Pancreas (tissue), 10 donors: ENCODE measurements around the gene ASB6. TPM values are rescaled to one million over a fixed set of nuclear protein-coding genes. Genes with fewer than 3 reads are reported as not detected.

Experiments
- ATAC-seq, 4 donors: fragments of 200-7000 bp; cut with Tn5 transposase; one replicate each; pipeline versions ENCODE4 v1.8.0 to v1.9.1; 2020; ENCODE audit warnings: mild to moderate bottlenecking in 4 of 4, moderate library complexity in 4 of 4
- DNase-seq, 6 donors: peaks; one replicate each; pipeline ENCODE4 v3.0.0-alpha.2; 2020
- FAIRE-seq: peaks from 2 replicates; lab custom pipeline; 2012; peaks lifted over from hg19 to GRCh38; lab: Jason Lieb, UNC
- H3K27ac ChIP-seq, 4 donors: fragments of 200-600 bp; sonication (generic); 1 replicate in 3 of 4; 2 replicates in 1 of 4; pipeline versions ENCODE4 v1.5.0 to v1.8.0; 2020
- H3K27me3 ChIP-seq, 4 donors: fragments of 200-600 bp; one replicate each; pipeline ENCODE4 v1.8.0; 2021
- H3K36me3 ChIP-seq, 3 donors: fragments of 200-600 bp; sonication (generic) in 1 of 3; one replicate each; pipeline versions ENCODE4 v1.5.0 to v1.8.0; 2020 to 2021
- H3K4me1 ChIP-seq, 3 donors: fragments of 200-600 bp; one replicate each; pipeline ENCODE4 v1.8.0; 2021
- H3K4me3 ChIP-seq, 4 donors: fragments of 200-600 bp; sonication (generic) in 2 of 4; one replicate each; pipeline versions ENCODE4 v1.5.0 to v1.8.0; 2020 to 2021
- H3K9me3 ChIP-seq, 4 donors: fragments of 200-600 bp; one replicate each; pipeline ENCODE4 v1.8.0; 2021
- WGBS, 2 donors: extraction: QIAGEN DNeasy Blood & Tissue Kit; methylation state at CpG; one replicate each; pipeline ENCODE4 v1.1.7; 2013; 5-methylcytosine and 5-hydroxymethylcytosine counted together
- intact Hi-C, 3 donors: fragments of 100-400 bp; cut with DNase I; formaldehyde crosslinking; loops; one replicate each; pipeline versions ENCODE4 v1.11.1 to v1.14.2; 2022
- polyA plus RNA-seq, 2 donors: library from polyadenylated mRNA; stranded (reverse); fragments of 200-250 nt; gene quantifications; one replicate each; pipeline ENCODE4 v1.2.3, GENCODE V29; 2013
- total RNA-seq, 6 donors: library from RNA; stranded (reverse); fragmentation: NEBNext Ultra II Directional in 4 of 6; extraction: Animal tissue kit (Norgen Biotek cat#: 25700) in 4 of 6; gene quantifications; one replicate each; pipeline versions ENCODE4 v1.2.1 to v1.2.4, GENCODE V29; 2021 to 2023
- TF ChIP-seq, protein P1 (sequence below), 4 donors: fragments of 200-600 bp; sonication (generic) in 3 of 4; IDR thresholded peaks; one replicate each; pipeline versions ENCODE4 v1.5.0 to v1.8.0; 2021; ENCODE audit warnings: antibody characterized with exemption in 4 of 4
- donor health status: healthy with polysubstance abuse.
- donor health status: DM: no; HTN: no; CAD: no; lungs with moderate emphysema.
- donor health status: DM: no; HTN: no; CAD: no.
- donor health status: control.
- donor health status: control.
- donor health status: Bipolar disorder and iron deficiency.
- donor health status: DM: yes; HTN: yes; CAD: no.
- donor health status: DM: no; HTN: no; CAD: no.
- donor health status: DM: no; HTN: no; CAD: no.
- donor health status: DM: yes; HTN: yes; CAD: no.

ASB6 gene
- total and polyA plus RNA-seq, 8 donors: 6.3 to 23.7 (median 9.0) TPM

DNA sequence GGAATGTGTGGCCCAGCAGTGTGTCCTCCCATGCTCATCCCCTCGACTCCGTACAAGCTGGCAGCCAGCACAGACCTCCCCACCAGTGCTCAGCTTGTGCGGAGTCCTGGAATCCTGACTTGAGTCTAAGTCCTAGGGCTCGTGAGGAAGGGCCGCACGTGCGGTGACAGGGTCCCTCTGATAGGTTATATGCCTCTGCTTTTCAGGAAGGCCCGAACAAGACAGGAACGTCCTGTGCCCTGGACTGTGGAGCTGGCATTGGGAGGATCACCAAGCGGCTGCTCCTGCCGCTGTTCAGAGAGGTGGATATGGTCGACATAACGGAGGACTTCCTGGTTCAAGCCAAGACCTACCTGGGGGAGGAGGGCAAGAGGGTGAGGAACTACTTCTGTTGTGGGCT, 8.1 kb downstream of the ASB6 start:
- Histone ChIP-seq H3K4me3 (no peak overlapping the region), H3K27ac (no peak overlapping the region), H3K27me3 (no peaks in the 10 kb centered on the region), H3K4me1 (peaks cover 0 to 7% (median 0%) of the 10 kb centered on the region in 3 donors), H3K9me3 (no peaks in the 10 kb centered on the region), H3K36me3 (peaks cover 7 to 58% (median 38%) of the 10 kb centered on the region in 3 donors)
- ATAC-seq (no peak), FAIRE-seq (no peak), DNase-seq (no peak)
- intact Hi-C loops: no loop called here
- TF ChIP-seq, protein P1, sequence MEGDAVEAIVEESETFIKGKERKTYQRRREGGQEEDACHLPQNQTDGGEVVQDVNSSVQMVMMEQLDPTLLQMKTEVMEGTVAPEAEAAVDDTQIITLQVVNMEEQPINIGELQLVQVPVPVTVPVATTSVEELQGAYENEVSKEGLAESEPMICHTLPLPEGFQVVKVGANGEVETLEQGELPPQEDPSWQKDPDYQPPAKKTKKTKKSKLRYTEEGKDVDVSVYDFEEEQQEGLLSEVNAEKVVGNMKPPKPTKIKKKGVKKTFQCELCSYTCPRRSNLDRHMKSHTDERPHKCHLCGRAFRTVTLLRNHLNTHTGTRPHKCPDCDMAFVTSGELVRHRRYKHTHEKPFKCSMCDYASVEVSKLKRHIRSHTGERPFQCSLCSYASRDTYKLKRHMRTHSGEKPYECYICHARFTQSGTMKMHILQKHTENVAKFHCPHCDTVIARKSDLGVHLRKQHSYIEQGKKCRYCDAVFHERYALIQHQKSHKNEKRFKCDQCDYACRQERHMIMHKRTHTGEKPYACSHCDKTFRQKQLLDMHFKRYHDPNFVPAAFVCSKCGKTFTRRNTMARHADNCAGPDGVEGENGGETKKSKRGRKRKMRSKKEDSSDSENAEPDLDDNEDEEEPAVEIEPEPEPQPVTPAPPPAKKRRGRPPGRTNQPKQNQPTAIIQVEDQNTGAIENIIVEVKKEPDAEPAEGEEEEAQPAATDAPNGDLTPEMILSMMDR (IDR thresholded peaks at IDR 0.05): no peak
- WGBS, 2 donors: 77 to 81% methylated on average over 13 of the region's 13 CpGs

DNA sequence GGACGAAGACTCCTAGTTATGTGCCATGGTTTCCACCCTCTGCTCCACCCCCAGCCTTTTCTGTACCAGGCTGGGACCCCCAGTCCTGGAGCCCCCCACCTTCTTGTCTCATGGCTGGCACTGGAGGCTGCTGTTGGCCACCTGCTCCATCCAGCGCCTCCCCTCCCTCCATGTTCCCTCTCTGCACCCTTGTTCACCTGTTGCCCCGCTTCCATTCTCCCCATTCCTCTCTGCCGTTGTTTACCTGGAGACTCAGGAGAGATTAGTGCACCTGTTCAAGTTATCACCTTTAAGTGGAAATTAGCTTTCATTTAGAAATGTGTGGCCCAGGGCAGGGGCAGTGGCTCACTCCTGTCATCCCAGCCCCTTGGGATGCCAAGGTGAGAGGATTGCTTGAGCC, 8.7 kb downstream of the ASB6 start:
- Histone ChIP-seq H3K27me3 (no peaks in the 10 kb centered on the region), H3K27ac (no peak overlapping the region), H3K4me3 (no peak overlapping the region), H3K4me1 (peaks cover 2 to 9% (median 5%) of the 10 kb centered on the region in 3 donors), H3K9me3 (no peaks in the 10 kb centered on the region), H3K36me3 (peaks cover 7 to 51% (median 36%) of the 10 kb centered on the region in 3 donors)
- WGBS, 2 donors: 79 to 87% methylated on average over 4 of the region's 4 CpGs
- FAIRE-seq: no peak
- TF ChIP-seq, protein P1 (IDR thresholded peaks at IDR 0.05): no peak
- intact Hi-C loops: no loop called here
- ATAC-seq: no peak
- DNase-seq: no peak

DNA sequence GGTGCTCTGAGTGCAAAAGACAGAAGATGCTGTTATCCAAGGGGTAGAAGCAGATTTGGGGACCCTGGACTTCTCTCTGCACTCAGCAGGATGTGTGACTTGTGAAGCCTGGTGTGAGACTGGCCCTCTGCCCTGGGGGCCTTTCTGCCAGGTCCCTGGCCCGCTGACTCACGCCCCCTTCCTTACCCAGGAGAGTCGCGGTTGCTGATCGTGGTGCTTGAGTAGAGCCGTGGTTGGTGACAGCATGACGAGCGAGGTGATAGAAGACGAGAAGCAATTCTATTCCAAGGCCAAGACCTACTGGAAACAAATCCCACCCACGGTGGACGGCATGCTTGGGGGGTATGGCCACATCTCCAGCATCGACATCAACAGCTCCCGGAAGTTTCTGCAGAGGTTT, 9.5 kb downstream of the ASB6 start:
- no peak overlapping the region for H3K27ac ChIP-seq
- intact Hi-C loops: no loop called here
- peaks cover 5 to 16% (median 12%) of the 10 kb centered on the region in 3 donors for H3K4me1 ChIP-seq
- no peak for ATAC-seq
- no peak for DNase-seq
- peaks cover 7 to 44% (median 29%) of the 10 kb centered on the region in 3 donors for H3K36me3 ChIP-seq
- H3K9me3 ChIP-seq: no peaks in the 10 kb centered on the region
- no peak for FAIRE-seq
- TF ChIP-seq, protein P1 (IDR thresholded peaks at IDR 0.05): no peak
- H3K4me3 ChIP-seq: no peak overlapping the region
- H3K27me3 ChIP-seq: no peaks in the 10 kb centered on the region
- WGBS, 2 donors: 80 to 83% methylated on average over 13 of the region's 13 CpGs

DNA sequence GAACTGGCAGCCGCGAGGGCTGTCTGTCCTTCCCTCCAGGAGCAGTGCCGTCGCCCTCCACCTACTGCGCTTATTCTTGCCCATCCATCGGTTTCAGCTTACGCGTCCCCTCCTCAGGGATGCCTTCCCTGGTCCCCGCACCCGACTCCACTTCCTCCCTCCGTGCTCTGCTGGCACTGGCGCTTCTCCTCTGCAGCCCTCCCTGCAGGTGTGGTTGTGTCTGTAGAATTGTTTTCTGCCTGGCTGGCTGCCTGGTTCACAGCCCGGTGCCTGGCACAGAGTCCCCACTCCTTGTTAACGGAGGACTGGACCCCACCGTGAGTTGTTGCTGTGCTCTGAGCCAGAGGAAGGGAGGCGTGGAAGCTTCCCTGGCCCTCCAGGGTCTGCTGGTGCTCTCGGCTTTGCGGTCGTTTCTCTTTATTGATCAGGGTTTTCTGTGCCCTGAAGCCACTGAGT, 10.2 kb downstream of the ASB6 start:
- FAIRE-seq: no peak
- Histone ChIP-seq H3K36me3 (peaks cover 7 to 36% (median 23%) of the 10 kb centered on the region in 3 donors), H3K4me1 (peaks cover 5 to 17% (median 17%) of the 10 kb centered on the region in 3 donors), H3K27me3 (no peaks in the 10 kb centered on the region), H3K4me3 (no peak overlapping the region), H3K9me3 (no peaks in the 10 kb centered on the region), H3K27ac (no peak overlapping the region)
- intact Hi-C loops: no loop called here
- TF ChIP-seq, protein P1 (IDR thresholded peaks at IDR 0.05): no peak
- 63 to 67% methylated on average over 19 of the region's 19 CpGs for WGBS, 2 donors
- ATAC-seq: no peak
- DNase-seq: no peak

DNA sequence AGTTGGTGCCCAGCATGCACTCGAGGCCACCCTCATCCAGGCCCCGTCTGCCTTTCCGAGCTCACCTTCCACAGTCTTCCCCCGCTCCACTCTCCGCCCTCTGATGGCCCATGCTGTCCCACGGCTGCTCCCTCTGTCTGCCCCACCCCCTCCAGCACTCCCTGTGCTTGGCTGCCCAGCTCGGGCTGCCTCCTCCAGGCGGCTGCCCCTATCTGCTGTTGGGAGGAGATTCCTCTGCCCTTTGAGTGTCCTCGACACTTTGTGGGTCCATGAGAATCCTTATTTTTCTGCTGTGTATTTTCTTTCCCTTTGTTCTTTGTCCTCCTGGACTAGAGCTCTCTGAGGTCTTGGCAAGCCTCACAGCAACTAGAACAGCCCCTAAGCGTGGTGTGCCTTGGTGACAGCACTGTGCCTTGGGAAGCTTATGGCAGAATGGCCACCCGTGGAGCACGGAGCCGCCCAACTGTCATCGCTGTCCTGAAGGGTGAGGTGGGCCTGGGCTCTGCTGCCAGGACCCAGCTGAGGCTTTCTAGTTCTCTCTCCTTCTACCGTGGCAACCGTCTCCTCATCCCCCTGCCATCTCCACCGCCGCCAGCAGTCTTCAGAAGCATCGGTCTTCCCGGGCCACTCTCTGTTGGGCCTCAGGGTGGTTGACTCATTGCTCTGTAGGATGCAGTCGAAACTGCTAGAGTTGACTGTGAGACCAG, 10.8 kb downstream of the ASB6 start:
- no peak overlapping the region for H3K4me3 ChIP-seq
- H3K27me3 ChIP-seq: no peaks in the 10 kb centered on the region
- H3K27ac ChIP-seq: no peak overlapping the region
- ATAC-seq (no peak), DNase-seq (no peak), FAIRE-seq (no peak)
- 73% methylated on average over 21 of the region's 21 CpGs for WGBS, 2 donors
- TF ChIP-seq, protein P1 (IDR thresholded peaks at IDR 0.05): no peak
- H3K4me1 ChIP-seq: peaks cover 5 to 17% (median 17%) of the 10 kb centered on the region in 3 donors
- intact Hi-C loops: no loop called here
- H3K9me3 ChIP-seq: no peaks in the 10 kb centered on the region
- H3K36me3 ChIP-seq: peaks cover 7 to 31% (median 18%) of the 10 kb centered on the region in 3 donors
